GM21515 (cell line): ENCODE results near the gene MYBPC2.

Experiments used
- ATAC-seq: cut with Tn5 transposase; IDR thresholded peaks from one replicate; pipeline ENCODE4 v1.9.1; 2021; ENCODE audit not compliant: unreplicated experiment

The MYBPC2 gene

DNA sequence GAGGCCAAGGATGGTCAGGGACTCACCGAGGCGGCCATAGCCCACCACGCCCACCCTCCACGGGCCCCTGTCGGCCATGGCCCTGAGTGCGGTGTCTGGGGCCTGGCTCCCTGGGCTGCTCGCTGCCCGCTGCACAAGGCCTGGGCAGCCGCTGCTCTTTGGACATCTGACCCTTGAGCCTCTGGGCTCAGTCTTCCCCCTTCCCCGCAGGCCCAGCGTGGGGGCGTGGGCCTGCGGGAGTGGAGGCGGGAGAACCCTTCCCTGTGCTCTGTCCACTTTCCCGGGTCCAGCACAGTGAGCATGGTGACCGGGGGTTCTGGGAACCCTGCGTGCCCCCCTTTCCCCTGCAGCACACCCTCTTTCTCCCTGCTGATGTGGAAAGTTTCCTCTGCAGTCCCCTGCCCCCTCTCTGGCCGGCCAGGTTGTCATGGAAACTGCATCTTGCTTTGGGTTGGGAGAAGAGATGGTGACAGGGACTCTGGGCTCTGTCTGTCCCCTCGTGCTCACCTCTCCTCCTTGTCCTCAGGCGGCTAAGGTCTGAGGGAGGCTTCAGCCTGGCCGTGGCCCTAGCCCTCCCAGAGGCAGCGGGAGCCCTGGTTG, 81.2 kb downstream of the MYBPC2 start, which contains the start of gene ASPDH:
ASPDH (minus strand) TSS at position 168 of the 600 bp plus-strand sequence; CDS start at position 78, 90 bp downstream.
- no peak for ATAC-seq

DNA sequence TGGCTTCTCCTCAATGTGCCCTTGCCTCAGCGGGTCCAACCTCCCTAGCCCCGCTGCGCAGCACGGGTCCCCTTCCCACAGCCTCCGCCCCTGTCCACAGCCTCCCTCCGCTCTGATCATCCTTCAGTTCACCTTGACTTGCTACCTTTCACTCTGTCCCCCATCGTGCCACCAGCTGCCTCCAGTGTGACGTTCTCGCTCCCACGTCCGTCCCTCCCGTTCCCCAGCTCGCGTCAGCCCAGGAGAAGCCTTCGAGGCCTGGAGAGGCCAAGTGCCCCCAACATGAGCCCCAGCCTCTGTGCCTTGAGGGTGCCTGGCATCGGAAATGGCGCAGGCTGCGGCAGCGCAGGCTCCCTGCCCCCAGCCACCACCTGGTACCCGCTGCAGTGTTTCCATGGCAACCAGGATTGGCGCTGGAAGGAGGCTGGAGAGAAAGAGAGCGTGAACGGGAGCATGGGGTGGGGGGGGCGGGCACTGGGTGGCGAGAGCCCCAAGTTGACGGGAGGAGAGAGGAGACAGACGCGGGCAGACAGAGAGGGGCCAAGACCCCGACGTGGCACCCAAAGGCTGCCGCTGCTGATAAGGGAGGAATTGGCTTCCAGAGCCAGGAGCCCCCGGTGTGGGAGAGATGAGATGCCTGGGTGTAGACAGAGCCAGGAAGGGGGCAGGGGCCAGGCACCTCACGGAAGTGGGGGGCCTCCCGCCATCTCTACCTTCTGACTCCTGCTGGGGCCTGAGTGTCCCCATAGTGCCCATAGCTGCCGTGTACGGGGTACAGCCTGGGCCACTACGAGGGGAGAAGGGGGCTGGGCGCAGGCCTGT, 81.9 kb downstream of the MYBPC2 start:
- no peak for ATAC-seq

DNA sequence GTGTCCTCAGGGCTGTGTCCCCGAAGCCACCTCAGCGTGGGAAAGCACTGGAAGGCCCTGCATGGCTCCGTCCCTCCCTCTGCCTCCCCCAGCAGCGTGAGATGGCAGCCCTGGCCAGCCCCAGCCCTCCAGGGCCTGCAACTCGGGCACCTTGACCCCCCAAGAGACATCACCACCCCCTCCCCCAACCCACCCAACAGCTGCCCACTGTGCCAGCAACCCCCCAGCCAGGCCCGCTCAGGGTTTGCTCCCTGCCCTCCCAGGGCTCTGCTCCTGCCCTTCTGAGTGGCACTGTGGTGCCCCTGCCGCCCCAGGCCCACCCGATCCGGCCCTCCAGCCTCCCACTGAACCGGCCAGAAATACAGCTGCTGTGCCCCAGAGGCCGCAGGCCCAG, 82.5 kb downstream of the MYBPC2 start:
- ATAC-seq: no peak
